Measurements from ENCODE around the gene OIP5. TPM values are rescaled to one million over a fixed set of nuclear protein-coding genes. Genes with fewer than 3 reads are reported as not detected.
A peak's percentile ranks its signal among the peaks of the same experiment; 100 is the strongest.

Gene OIP5
- total RNA-seq, 6 experiments from 2014 or later, result 4.1 to 8.0 (median 7.1) TPM

- Mint-ChIP-seq H3K4me1 (ENCODE audit: low read depth) (peaks cover 41% of the 10 kb centered on the region), H3K36me3 (ENCODE audit: low read depth) (peaks cover 29% of the 10 kb centered on the region), H3K4me3 (no peak overlapping the region), H3K9me3 (no peaks in the 10 kb centered on the region), H3K27ac (no peak overlapping the region), H3K27me3 (ENCODE audit: insufficient read depth) (peaks cover 3% of the 10 kb centered on the region)
- DNase-seq, result no peak
- TF ChIP-seq, protein P1, sequence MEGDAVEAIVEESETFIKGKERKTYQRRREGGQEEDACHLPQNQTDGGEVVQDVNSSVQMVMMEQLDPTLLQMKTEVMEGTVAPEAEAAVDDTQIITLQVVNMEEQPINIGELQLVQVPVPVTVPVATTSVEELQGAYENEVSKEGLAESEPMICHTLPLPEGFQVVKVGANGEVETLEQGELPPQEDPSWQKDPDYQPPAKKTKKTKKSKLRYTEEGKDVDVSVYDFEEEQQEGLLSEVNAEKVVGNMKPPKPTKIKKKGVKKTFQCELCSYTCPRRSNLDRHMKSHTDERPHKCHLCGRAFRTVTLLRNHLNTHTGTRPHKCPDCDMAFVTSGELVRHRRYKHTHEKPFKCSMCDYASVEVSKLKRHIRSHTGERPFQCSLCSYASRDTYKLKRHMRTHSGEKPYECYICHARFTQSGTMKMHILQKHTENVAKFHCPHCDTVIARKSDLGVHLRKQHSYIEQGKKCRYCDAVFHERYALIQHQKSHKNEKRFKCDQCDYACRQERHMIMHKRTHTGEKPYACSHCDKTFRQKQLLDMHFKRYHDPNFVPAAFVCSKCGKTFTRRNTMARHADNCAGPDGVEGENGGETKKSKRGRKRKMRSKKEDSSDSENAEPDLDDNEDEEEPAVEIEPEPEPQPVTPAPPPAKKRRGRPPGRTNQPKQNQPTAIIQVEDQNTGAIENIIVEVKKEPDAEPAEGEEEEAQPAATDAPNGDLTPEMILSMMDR (IDR thresholded peaks at IDR 0.05), result no peak
These were observed 52.7 kb downstream of the OIP5 start for GRCh38 chr15:41279535-41280283.

- no peak overlapping the region for H3K4me3 Mint-ChIP-seq
- peaks cover 36% of the 10 kb centered on the region for H3K4me1 Mint-ChIP-seq (ENCODE audit: low read depth)
- no peak for DNase-seq
- no peaks in the 10 kb centered on the region; the same call in none of the 2 replicates for H3K27me3 Mint-ChIP-seq (ENCODE audit: insufficient read depth)
- TF ChIP-seq, protein P1 (IDR thresholded peaks at IDR 0.05), result no peak
- no peak overlapping the region for H3K27ac Mint-ChIP-seq
- H3K36me3 Mint-ChIP-seq (ENCODE audit: low read depth), result peaks cover 23% of the 10 kb centered on the region
- H3K9me3 Mint-ChIP-seq, result no peaks in the 10 kb centered on the region
These were observed 54.1 kb downstream of the OIP5 start for GRCh38 chr15:41278319-41278718.

DNA sequence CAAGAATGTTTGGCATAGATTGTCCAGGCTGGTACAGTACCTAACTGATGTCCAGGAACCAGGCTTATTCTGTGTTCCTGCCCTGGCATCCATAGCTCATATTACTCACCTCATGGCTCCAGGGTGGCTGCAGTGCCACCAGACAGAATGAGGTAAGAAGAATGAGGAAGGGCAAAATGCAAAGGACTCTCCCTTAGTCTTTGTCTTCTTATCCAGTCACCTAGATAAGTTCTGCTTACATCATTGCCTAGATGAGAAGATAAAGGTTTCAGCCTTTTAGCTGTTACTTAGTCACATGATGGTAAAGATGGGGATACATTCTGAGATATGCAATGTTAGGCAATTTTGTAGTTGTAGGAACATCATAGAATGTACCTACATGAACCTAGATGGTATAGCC is 55.6 kb downstream of the OIP5 start:
- no peaks in the 10 kb centered on the region; the same call in none of the 2 replicates for H3K27me3 Mint-ChIP-seq (ENCODE audit: insufficient read depth)
- H3K4me3 Mint-ChIP-seq, result no peak overlapping the region
- TF ChIP-seq, protein P1 (IDR thresholded peaks at IDR 0.05), result no peak
- peak; percentile 13 for DNase-seq
- H3K27ac Mint-ChIP-seq, result no peak overlapping the region
- peaks cover 21% of the 10 kb centered on the region for H3K4me1 Mint-ChIP-seq (ENCODE audit: low read depth)
- no peaks in the 10 kb centered on the region for H3K9me3 Mint-ChIP-seq
- peaks cover 23% of the 10 kb centered on the region for H3K36me3 Mint-ChIP-seq (ENCODE audit: low read depth)

DNA sequence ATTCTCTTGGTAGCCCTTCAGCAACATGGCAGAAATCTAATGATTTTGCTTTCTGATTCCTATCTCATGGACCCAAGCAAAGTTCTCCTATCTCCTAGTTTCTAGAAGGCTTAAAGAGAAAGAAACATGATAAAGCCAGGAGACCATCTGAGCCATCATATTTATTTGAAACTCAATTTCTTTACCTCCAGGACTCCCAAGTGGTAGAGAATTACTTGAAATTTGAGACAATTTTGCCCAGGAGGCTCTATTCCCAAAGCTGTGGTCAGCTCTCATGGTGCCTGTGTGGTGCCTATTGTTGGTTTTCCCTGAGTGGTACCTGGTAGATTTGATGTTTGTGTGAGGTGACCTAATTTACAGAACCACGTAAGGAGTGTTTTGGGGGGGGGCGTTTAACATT is 62.5 kb downstream of the OIP5 start:
- no peaks in the 10 kb centered on the region; the same call in 1 of the 2 replicates for H3K27me3 Mint-ChIP-seq (ENCODE audit: insufficient read depth)
- no peak overlapping the region for H3K4me3 Mint-ChIP-seq
- DNase-seq, result no peak
- no peak overlapping the region for H3K27ac Mint-ChIP-seq
- no peaks in the 10 kb centered on the region for H3K9me3 Mint-ChIP-seq
- H3K36me3 Mint-ChIP-seq (ENCODE audit: low read depth), result peaks cover 15% of the 10 kb centered on the region
- H3K4me1 Mint-ChIP-seq (ENCODE audit: low read depth), result no peaks in the 10 kb centered on the region
- TF ChIP-seq, protein P1 (IDR thresholded peaks at IDR 0.05), result no peak

- Mint-ChIP-seq H3K9me3 (no peaks in the 10 kb centered on the region), H3K27ac (no peak overlapping the region), H3K4me1 (ENCODE audit: low read depth) (peaks cover 3% of the 10 kb centered on the region; the same call in 1 of the 2 replicates), H3K36me3 (ENCODE audit: low read depth) (peaks cover 9% of the 10 kb centered on the region), H3K27me3 (ENCODE audit: insufficient read depth) (no peaks in the 10 kb centered on the region; the same call in 1 of the 2 replicates), H3K4me3 (no peak overlapping the region)
- TF ChIP-seq, protein P1 (IDR thresholded peaks at IDR 0.05), result no peak
- no peak for DNase-seq
These were observed 68.5 kb downstream of the OIP5 start for GRCh38 chr15:41263891-41264351.

All from HFFc6 (cell line).